GM18951 (cell line): Measurements from ENCODE around the gene TTL.
A peak's percentile ranks its signal among the peaks of the same experiment; 100 is the strongest.

Experiments
- POLR2A ChIP-seq: IDR thresholded peaks from 4 replicates; pipeline ENCODE4 v1.6.1; 2011; ENCODE audit warnings: mild to moderate bottlenecking; ENCODE audit not compliant: insufficient read length, insufficient read depth; ENCODE audit errors: extremely low read depth
- in situ Hi-C: fragments of 300-500 bp; cut with MboI; formaldehyde crosslinking; loops from one replicate; pipeline ENCODE4 v1.12.0; 2022; ENCODE audit warnings: low sequenced_read_pairs, mixed read lengths, inconsistent platforms; ENCODE audit not compliant: unreplicated experiment

TTL gene

GRCh38 chr2:112454586-112454985 lies 27.4 kb upstream of the TTL start:
- in situ Hi-C loops: loop anchor here (10.0 kb wide), 2 partner anchors 120 to 190 kb away; no protein-coding TSS in a partner anchor

GRCh38 chr2:112459372-112459771 lies 22.6 kb upstream of the TTL start:
- in situ Hi-C loops: loop anchor here (10.0 kb wide), 2 partner anchors 125 to 195 kb away; no protein-coding TSS in a partner anchor
- no peak for TF ChIP-seq POLR2A

More at GRCh38 chr2:112454586-112454985, 27.4 kb upstream of the TTL start:
- TF ChIP-seq POLR2A: no peak

GRCh38 chr2:112462178-112462577 lies 19.8 kb upstream of the TTL start:
- in situ Hi-C loops: no loop called here

GRCh38 chr2:112463256-112463655 lies 18.7 kb upstream of the TTL start:
- in situ Hi-C loops: no loop called here

More at GRCh38 chr2:112462178-112462577, 19.8 kb upstream of the TTL start:
- TF ChIP-seq POLR2A: no peak

GRCh38 chr2:112465382-112465781 lies 16.6 kb upstream of the TTL start:
- TF ChIP-seq POLR2A: no peak
- in situ Hi-C loops: no loop called here

More at GRCh38 chr2:112463256-112463655, 18.7 kb upstream of the TTL start:
- no peak for TF ChIP-seq POLR2A

- TF ChIP-seq POLR2A: no peak
- in situ Hi-C loops: no loop called here
These were observed 9.3 kb upstream of the TTL start for GRCh38 chr2:112472547-112473263.

GRCh38 chr2:112474844-112475486 lies 7.0 kb upstream of the TTL start:
- no peak for TF ChIP-seq POLR2A
- in situ Hi-C loops: no loop called here

- no peak for TF ChIP-seq POLR2A
- in situ Hi-C loops: no loop called here
These were observed 5.5 kb upstream of the TTL start for GRCh38 chr2:112476434-112476833.

GRCh38 chr2:112480530-112481049 lies 1.4 kb upstream of the TTL start:
- in situ Hi-C loops: no loop called here
- TF ChIP-seq POLR2A: no peak

GRCh38 chr2:112481050-112481527 lies 867 bp upstream of the TTL start:
- TF ChIP-seq POLR2A: peak; percentile 33
- in situ Hi-C loops: no loop called here

- no peak for TF ChIP-seq POLR2A
- in situ Hi-C loops: no loop called here
These were observed 519 bp downstream of the TTL start for GRCh38 chr2:112482309-112483041.

- TF ChIP-seq POLR2A: no peak
- in situ Hi-C loops: no loop called here
These were observed 1.1 kb downstream of the TTL start for GRCh38 chr2:112483042-112483473.

- in situ Hi-C loops: no loop called here
- TF ChIP-seq POLR2A: no peak
These were observed 1.9 kb downstream of the TTL start for GRCh38 chr2:112483831-112484230.
